ENCODE results near the gene FZR1.

GRCh38 chr19:3572132-3572854, 66.2 kb downstream of the FZR1 start:
- TF ChIP-seq BHLHE40 (IDR thresholded peaks at IDR 0.05; ENCODE audit: low read depth, low read length) = no peak
- TF ChIP-seq CTCF (IDR thresholded peaks at IDR 0.05) = no peak
- TF ChIP-seq SREBF2 (IDR thresholded peaks at IDR 0.05) = no peak
- TF ChIP-seq POLR2A (IDR thresholded peaks at IDR 0.05; ENCODE audit: low read length) = no peak
- TF ChIP-seq USF2 (IDR thresholded peaks at IDR 0.05) = no peak
- no peak for TF ChIP-seq JUN (IDR thresholded peaks at IDR 0.05)
- no peak for TF ChIP-seq RNF2 (IDR thresholded peaks at IDR 0.05; ENCODE audit: borderline replicate concordance, low read depth)
- TF ChIP-seq KDM5A (IDR thresholded peaks at IDR 0.05) = no peak
- no peak for TF ChIP-seq PBX3 (IDR thresholded peaks at IDR 0.05)
- no peak for TF ChIP-seq EP300 (IDR thresholded peaks at IDR 0.05)
- TF ChIP-seq RAD21 (conservative IDR thresholded peaks at IDR 0.05 in 1 of 2, IDR thresholded peaks at IDR 0.05 in 1 of 2) = no peak
- TF ChIP-seq E2F6 (IDR thresholded peaks at IDR 0.05; ENCODE audit: borderline replicate concordance, low read depth) = no peak

Measured in A549 (cell line).